KMS-11 (cell line): ENCODE data around the gene KPNA6.

Experiments used
- H2AFZ ChIP-seq: fragments of 200-600 bp; sonication (generic); 2 replicates; pipeline ENCODE4 v1.6.1; 2016; ENCODE audit warnings: antibody characterized with exemption, mixed run types, low read depth
- H3K27ac ChIP-seq: fragments of 200-600 bp; sonication (generic); 2 replicates; pipeline ENCODE4 v1.6.1; 2016; ENCODE audit warnings: mild to moderate bottlenecking, mixed run types
- H3K27me3 ChIP-seq: fragments of 200-600 bp; sonication (generic); 2 replicates; pipeline ENCODE4 v1.6.1; 2017; ENCODE audit warnings: mild to moderate bottlenecking, low read depth, mixed run types, moderate library complexity; ENCODE audit not compliant: insufficient read depth
- H3K36me3 ChIP-seq: fragments of 200-600 bp; sonication (generic); 2 replicates; pipeline ENCODE4 v1.6.1; 2017; ENCODE audit warnings: mild to moderate bottlenecking, mixed run types; ENCODE audit not compliant: insufficient read depth
- H3K4me1 ChIP-seq: fragments of 200-600 bp; sonication (generic); 2 replicates; pipeline ENCODE4 v1.6.1; 2016; ENCODE audit warnings: mild to moderate bottlenecking, low read depth, mixed run types; ENCODE audit not compliant: poor library complexity, severe bottlenecking
- H3K4me2 ChIP-seq: fragments of 200-600 bp; sonication (generic); 2 replicates; pipeline ENCODE4 v1.7.0; 2016; ENCODE audit warnings: mild to moderate bottlenecking, mixed run types
- H3K4me3 ChIP-seq: fragments of 200-600 bp; sonication (generic); IDR thresholded peaks from 2 replicates; pipeline ENCODE4 v1.6.1; 2017; ENCODE audit warnings: low read depth, low read length, mixed read lengths; ENCODE audit not compliant: insufficient read depth
- H3K79me2 ChIP-seq: fragments of 200-600 bp; sonication (generic); 2 replicates; pipeline ENCODE4 v1.6.1; 2016; ENCODE audit warnings: low read depth, mixed run types; ENCODE audit not compliant: insufficient read depth
- H3K9ac ChIP-seq: fragments of 200-600 bp; sonication (generic); 2 replicates; pipeline ENCODE4 v1.6.1; 2016; ENCODE audit warnings: mild to moderate bottlenecking, mixed run types
- H4K20me1 ChIP-seq: fragments of 200-600 bp; sonication (generic); 2 replicates; pipeline ENCODE4 v1.6.1; 2016; ENCODE audit warnings: mild to moderate bottlenecking, mixed run types; ENCODE audit not compliant: insufficient read depth
- TF ChIP-seq, protein P1 (sequence below): fragments of 200-600 bp; sonication (generic); conservative IDR thresholded peaks from 2 replicates; pipeline ENCODE4 v1.6.1; 2017; ENCODE audit warnings: low read depth, mild to moderate bottlenecking, antibody characterized with exemption, low read length, moderate library complexity, mixed read lengths

Gene KPNA6

DNA sequence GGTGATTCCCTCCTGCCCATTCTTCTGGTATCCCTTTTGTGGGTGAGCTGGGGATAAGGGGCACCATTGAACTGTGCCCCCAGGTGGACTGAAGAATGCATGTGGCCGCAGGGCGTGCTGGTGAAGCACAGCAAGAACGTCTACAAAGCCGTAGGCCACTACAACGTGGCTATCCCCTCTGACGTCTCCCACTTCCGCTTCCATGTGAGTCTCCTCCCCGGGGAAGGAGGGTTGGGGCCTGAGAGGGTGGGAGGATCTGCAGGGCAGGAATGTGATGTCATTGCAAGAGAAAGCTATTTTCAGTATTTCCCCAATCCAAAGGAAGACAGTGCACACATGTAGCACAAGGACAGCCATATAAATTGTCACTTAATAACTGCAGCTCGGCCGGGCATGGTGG is 7.5 kb upstream of the KPNA6 start:
- no peak overlapping the region for H3K27ac ChIP-seq
- H2AFZ ChIP-seq = no peak overlapping the region
- no peak overlapping the region for H3K4me2 ChIP-seq
- no peaks in the 10 kb centered on the region for H4K20me1 ChIP-seq
- H3K79me2 ChIP-seq = no peaks in the 10 kb centered on the region
- H3K27me3 ChIP-seq = no peaks in the 10 kb centered on the region
- H3K4me1 ChIP-seq = no peaks in the 10 kb centered on the region
- no peak overlapping the region for H3K9ac ChIP-seq
- H3K4me3 ChIP-seq = no peak overlapping the region
- no peaks in the 10 kb centered on the region for H3K36me3 ChIP-seq
- TF ChIP-seq, protein P1, sequence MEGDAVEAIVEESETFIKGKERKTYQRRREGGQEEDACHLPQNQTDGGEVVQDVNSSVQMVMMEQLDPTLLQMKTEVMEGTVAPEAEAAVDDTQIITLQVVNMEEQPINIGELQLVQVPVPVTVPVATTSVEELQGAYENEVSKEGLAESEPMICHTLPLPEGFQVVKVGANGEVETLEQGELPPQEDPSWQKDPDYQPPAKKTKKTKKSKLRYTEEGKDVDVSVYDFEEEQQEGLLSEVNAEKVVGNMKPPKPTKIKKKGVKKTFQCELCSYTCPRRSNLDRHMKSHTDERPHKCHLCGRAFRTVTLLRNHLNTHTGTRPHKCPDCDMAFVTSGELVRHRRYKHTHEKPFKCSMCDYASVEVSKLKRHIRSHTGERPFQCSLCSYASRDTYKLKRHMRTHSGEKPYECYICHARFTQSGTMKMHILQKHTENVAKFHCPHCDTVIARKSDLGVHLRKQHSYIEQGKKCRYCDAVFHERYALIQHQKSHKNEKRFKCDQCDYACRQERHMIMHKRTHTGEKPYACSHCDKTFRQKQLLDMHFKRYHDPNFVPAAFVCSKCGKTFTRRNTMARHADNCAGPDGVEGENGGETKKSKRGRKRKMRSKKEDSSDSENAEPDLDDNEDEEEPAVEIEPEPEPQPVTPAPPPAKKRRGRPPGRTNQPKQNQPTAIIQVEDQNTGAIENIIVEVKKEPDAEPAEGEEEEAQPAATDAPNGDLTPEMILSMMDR = no peak

DNA sequence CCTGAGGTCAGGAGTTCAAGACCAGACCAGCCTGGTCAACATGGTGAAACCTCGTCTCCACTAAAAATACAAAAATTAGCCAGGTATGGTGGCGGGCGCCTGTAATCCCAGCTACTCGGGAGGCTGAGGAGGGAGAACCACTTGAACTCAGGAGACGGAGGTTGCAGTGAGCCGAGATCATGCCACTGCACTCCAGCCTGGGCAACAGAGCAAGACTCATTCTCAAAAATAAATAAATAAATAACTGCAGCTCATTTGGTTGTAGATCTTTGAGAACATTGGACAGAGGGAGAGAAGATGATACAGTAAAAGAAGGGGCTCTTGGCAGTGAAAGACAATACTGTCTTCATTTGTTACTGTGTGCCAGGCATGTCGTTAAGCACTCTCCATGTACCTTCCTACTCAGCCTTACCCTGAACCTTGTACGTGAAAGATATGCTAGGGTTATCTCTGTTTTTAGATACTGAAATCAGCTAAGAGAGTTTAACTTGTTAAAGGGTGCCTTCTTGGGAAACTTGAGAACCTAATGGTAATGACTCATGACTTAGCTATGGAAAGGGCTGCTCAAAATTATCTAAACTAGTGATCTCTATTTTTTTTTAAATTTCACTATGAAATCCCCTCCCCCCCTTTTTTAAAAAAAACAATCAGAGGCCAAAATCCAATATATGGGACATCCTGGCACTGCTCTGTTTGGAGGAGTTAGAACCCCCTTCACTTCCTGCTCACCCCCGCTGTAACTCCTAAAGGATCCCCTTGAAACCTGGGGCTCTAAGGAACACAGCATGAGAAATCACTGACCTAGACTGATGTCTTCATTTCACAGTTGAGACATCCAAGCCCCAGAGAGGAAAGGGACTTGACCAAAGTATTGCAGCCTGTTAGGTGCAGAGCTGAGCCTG is 6.8 kb upstream of the KPNA6 start:
- Histone ChIP-seq H2AFZ (no peak overlapping the region), H3K27me3 (no peaks in the 10 kb centered on the region), H3K79me2 (no peaks in the 10 kb centered on the region), H3K9ac (no peak overlapping the region), H3K4me1 (no peaks in the 10 kb centered on the region), H3K36me3 (no peaks in the 10 kb centered on the region), H3K27ac (no peak overlapping the region), H4K20me1 (no peaks in the 10 kb centered on the region), H3K4me3 (no peak overlapping the region), H3K4me2 (no peak overlapping the region)
- TF ChIP-seq, protein P1 = no peak

DNA sequence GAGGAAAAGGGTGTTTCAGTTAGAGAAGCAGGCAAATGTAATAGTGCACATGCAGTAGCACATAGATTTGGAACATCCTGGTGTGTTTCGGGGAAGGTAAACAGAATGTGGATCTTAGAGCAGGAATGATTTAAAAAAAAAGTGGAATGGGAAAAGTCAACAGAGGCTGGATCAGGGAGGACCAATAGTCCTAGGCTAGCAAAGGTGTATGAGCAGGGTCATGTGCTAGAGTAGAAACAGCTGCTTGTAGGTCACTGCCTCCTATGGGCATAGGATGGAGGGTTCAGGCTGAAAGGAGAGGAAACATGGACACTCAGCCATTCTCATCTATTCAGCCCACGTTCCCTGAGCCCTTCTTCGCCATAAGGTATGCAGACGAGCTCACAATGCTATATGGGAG is 3.7 kb upstream of the KPNA6 start:
- Histone ChIP-seq H3K4me2 (no peak overlapping the region), H3K36me3 (no peaks in the 10 kb centered on the region), H3K4me3 (no peak overlapping the region), H3K27ac (no peak overlapping the region), H3K27me3 (no peaks in the 10 kb centered on the region), H3K79me2 (peaks cover 14% of the 10 kb centered on the region), H3K4me1 (no peaks in the 10 kb centered on the region), H3K9ac (no peak overlapping the region), H2AFZ (no peak overlapping the region), H4K20me1 (no peaks in the 10 kb centered on the region)
- TF ChIP-seq, protein P1 = no peak

DNA sequence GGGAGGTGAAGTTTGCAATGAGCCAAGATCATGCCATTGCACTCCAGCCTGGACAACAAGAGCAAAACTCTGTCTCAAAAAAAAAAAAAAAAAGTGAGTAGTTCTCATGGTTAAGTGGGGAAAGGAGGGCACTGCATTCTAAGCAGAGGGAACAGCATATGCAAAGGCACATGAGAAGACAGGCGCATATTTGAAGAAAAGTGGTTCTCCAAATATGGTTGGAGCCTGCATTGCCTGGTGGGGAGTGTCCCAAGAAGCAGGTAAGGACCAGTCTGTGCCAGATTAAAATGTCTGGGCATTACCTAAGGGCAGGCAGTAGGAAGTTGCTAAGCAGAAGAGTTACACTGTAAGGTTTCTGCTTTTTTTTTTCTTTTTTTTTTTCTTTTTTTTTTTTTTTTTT is 2.5 kb upstream of the KPNA6 start:
- Histone ChIP-seq H3K4me2 (no peak overlapping the region), H3K27ac (no peak overlapping the region), H3K4me3 (no peak overlapping the region), H3K4me1 (peaks cover 12% of the 10 kb centered on the region), H3K27me3 (no peaks in the 10 kb centered on the region), H4K20me1 (no peaks in the 10 kb centered on the region; the same call in 1 of the 2 replicates), H3K36me3 (no peaks in the 10 kb centered on the region), H3K9ac (no peak overlapping the region), H3K79me2 (peaks cover 26% of the 10 kb centered on the region), H2AFZ (no peak overlapping the region)
- TF ChIP-seq, protein P1 = no peak
